Astrocyte (in vitro differentiated cells and primary cell): Measurements from ENCODE around the gene MS4A4A. TPM values are rescaled to one million over a fixed set of nuclear protein-coding genes. Genes with fewer than 3 reads are reported as not detected.

Experiments
- DNase-seq: peaks from one replicate; pipeline ENCODE4 v3.0.0-alpha.2; 2010; ENCODE audit warnings: low read depth
- FAIRE-seq: peaks from 2 replicates; lab custom pipeline; 2011; peaks lifted over from hg19 to GRCh38; lab: Jason Lieb, UNC
- H2AFZ ChIP-seq: 2 replicates; pipeline ENCODE4 v1.6.0; 2012; ENCODE audit warnings: low read depth, low read length, inconsistent platforms
- H3K27ac ChIP-seq: 2 replicates; pipeline ENCODE4 v1.5.1; 2011; ENCODE audit warnings: low read depth, low read length, inconsistent platforms
- H3K27me3 ChIP-seq: 2 replicates; pipeline ENCODE4 v1.6.0; 2011; ENCODE audit warnings: low read length, inconsistent platforms; ENCODE audit not compliant: insufficient read depth
- H3K36me3 ChIP-seq: 2 replicates; pipeline ENCODE4 v1.5.1; 2011; ENCODE audit warnings: low read length, inconsistent platforms; ENCODE audit not compliant: insufficient read depth
- H3K4me1 ChIP-seq: 2 replicates; pipeline ENCODE4 v1.5.1; 2011; ENCODE audit warnings: low read length, inconsistent platforms; ENCODE audit not compliant: insufficient read depth
- H3K4me2 ChIP-seq: 2 replicates; pipeline ENCODE4 v1.6.0; 2012; ENCODE audit warnings: low read length, inconsistent platforms
- H3K4me3 ChIP-seq: 2 replicates; pipeline ENCODE4 v1.5.1; 2011; ENCODE audit warnings: low read depth, mild to moderate bottlenecking, low read length, inconsistent platforms; ENCODE audit not compliant: insufficient read depth
- H3K79me2 ChIP-seq: 2 replicates; pipeline ENCODE4 v1.6.0; 2012; ENCODE audit warnings: mild to moderate bottlenecking, low read length, inconsistent platforms; ENCODE audit not compliant: insufficient read depth
- H3K9ac ChIP-seq: 2 replicates; pipeline ENCODE4 v1.6.0; 2012; ENCODE audit warnings: mild to moderate bottlenecking, low read length, inconsistent platforms
- H3K9me3 ChIP-seq: 2 replicates; pipeline ENCODE4 v1.5.1; 2012; ENCODE audit warnings: low read depth, mild to moderate bottlenecking, low read length, inconsistent platforms; ENCODE audit not compliant: insufficient read depth
- H4K20me1 ChIP-seq: 2 replicates; pipeline ENCODE4 v1.6.0; 2012; ENCODE audit warnings: low read length, inconsistent platforms; ENCODE audit not compliant: insufficient read depth
- H3K27ac Mint-ChIP-seq: one replicate; pipeline ENCODE4 v1.8.0; 2021; ENCODE audit warnings: mild to moderate bottlenecking, mixed read lengths; ENCODE audit not compliant: unreplicated experiment
- H3K27me3 Mint-ChIP-seq: one replicate; pipeline ENCODE4 v1.8.0; 2021; ENCODE audit warnings: low read depth, mixed read lengths; ENCODE audit not compliant: unreplicated experiment
- H3K36me3 Mint-ChIP-seq: one replicate; pipeline ENCODE4 v1.8.0; 2021; ENCODE audit warnings: low read depth, mixed read lengths; ENCODE audit not compliant: unreplicated experiment
- H3K4me1 Mint-ChIP-seq: one replicate; pipeline ENCODE4 v1.8.0; 2021; ENCODE audit warnings: low read depth, mixed read lengths; ENCODE audit not compliant: unreplicated experiment
- H3K4me3 Mint-ChIP-seq: one replicate; pipeline ENCODE4 v1.8.0; 2021; ENCODE audit warnings: mild to moderate bottlenecking, moderate library complexity, mixed read lengths; ENCODE audit not compliant: unreplicated experiment
- H3K9me3 Mint-ChIP-seq: one replicate; pipeline ENCODE4 v1.8.0; 2021; ENCODE audit warnings: mild to moderate bottlenecking, mixed read lengths; ENCODE audit not compliant: unreplicated experiment
- EZH2 ChIP-seq: IDR thresholded peaks from 2 replicates; pipeline ENCODE4 v1.6.1; 2012; ENCODE audit warnings: mild to moderate bottlenecking, low read length, inconsistent platforms; ENCODE audit not compliant: insufficient read depth
- total RNA-seq: library from RNA; stranded (reverse); gene quantifications from 2 replicates; pipeline ENCODE4 v1.2.1, GENCODE V29; 2021
- TF ChIP-seq, protein P1 (sequence below): IDR thresholded peaks from 2 replicates; pipeline ENCODE4 v1.5.1; 2011; ENCODE audit warnings: low read depth, mild to moderate bottlenecking, inconsistent platforms, low read length, moderate library complexity; ENCODE audit not compliant: insufficient read depth

Gene MS4A4A
- total RNA-seq, 1 donor from 2014 or later: 0.32 TPM

DNA sequence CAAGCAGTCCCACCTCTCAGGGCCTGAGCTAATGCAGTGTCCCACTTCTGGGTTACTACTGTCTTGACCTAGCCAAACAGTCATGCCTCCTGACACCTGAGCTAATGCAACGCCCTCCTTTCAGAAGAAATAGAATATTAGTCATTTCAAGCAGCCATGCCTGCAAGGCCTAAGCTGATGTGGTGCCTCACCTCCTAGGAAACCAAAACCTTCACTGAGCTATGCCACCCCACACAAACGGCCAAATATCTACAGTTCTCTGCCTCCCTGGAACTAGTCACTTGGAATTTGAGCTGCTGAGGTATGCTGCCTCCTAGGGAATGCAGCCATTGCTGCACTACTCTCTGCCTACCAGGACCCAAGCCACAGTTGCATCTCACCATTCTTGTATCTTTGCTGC, 38.3 kb downstream of the MS4A4A start:
- Mint-ChIP-seq H3K9me3 (peaks cover 3% of the 10 kb centered on the region), H3K27me3 (no peaks in the 10 kb centered on the region), H3K36me3 (no peaks in the 10 kb centered on the region), H3K4me1 (peaks cover 7% of the 10 kb centered on the region), H3K27ac (no peak overlapping the region), H3K4me3 (no peak overlapping the region)
- H3K9ac ChIP-seq: no peak overlapping the region
- no peaks in the 10 kb centered on the region for H3K27me3 ChIP-seq
- TF ChIP-seq, protein P1, sequence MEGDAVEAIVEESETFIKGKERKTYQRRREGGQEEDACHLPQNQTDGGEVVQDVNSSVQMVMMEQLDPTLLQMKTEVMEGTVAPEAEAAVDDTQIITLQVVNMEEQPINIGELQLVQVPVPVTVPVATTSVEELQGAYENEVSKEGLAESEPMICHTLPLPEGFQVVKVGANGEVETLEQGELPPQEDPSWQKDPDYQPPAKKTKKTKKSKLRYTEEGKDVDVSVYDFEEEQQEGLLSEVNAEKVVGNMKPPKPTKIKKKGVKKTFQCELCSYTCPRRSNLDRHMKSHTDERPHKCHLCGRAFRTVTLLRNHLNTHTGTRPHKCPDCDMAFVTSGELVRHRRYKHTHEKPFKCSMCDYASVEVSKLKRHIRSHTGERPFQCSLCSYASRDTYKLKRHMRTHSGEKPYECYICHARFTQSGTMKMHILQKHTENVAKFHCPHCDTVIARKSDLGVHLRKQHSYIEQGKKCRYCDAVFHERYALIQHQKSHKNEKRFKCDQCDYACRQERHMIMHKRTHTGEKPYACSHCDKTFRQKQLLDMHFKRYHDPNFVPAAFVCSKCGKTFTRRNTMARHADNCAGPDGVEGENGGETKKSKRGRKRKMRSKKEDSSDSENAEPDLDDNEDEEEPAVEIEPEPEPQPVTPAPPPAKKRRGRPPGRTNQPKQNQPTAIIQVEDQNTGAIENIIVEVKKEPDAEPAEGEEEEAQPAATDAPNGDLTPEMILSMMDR: no peak
- TF ChIP-seq EZH2: no peak
- H3K4me1 ChIP-seq: no peaks in the 10 kb centered on the region
- H3K9me3 ChIP-seq: peaks cover 7% of the 10 kb centered on the region
- no peaks in the 10 kb centered on the region for H3K36me3 ChIP-seq
- H3K27ac ChIP-seq: no peak overlapping the region
- no peak for DNase-seq
- H4K20me1 ChIP-seq: no peaks in the 10 kb centered on the region
- FAIRE-seq: no peak
- H3K4me2 ChIP-seq: no peak overlapping the region
- no peaks in the 10 kb centered on the region for H3K79me2 ChIP-seq
- no peak overlapping the region for H2AFZ ChIP-seq
- no peak overlapping the region for H3K4me3 ChIP-seq

DNA sequence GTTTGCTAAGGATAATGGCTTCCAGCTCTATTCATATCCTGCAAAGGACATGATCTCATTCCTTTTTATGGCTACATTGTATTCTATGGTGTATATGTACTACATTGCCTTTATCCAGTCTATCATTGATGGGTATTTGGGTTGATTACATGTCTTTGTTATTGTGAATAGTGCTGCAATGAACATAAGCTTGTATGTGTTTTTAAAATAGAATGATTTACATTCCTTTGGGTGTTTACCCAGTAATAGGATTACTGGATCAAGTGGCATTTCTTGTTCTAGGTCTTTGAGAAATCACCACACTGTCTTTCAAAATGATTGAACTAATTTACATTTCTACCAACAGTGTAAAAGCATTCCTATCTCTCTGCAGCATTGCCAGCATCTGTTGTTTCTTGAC, 40.6 kb downstream of the MS4A4A start:
- no peaks in the 10 kb centered on the region for H3K4me1 ChIP-seq
- H3K4me3 Mint-ChIP-seq: no peak overlapping the region
- no peaks in the 10 kb centered on the region for H4K20me1 ChIP-seq
- H3K9me3 ChIP-seq: peaks cover 9% of the 10 kb centered on the region
- no peaks in the 10 kb centered on the region for H3K36me3 Mint-ChIP-seq
- H3K27me3 Mint-ChIP-seq: no peaks in the 10 kb centered on the region
- H3K27ac ChIP-seq: no peak overlapping the region
- FAIRE-seq: no peak
- no peak overlapping the region for H2AFZ ChIP-seq
- H3K36me3 ChIP-seq: no peaks in the 10 kb centered on the region
- no peak for DNase-seq
- peaks cover 3% of the 10 kb centered on the region for H3K9me3 Mint-ChIP-seq
- no peak overlapping the region for H3K27ac Mint-ChIP-seq
- H3K27me3 ChIP-seq: no peaks in the 10 kb centered on the region
- no peaks in the 10 kb centered on the region for H3K4me1 Mint-ChIP-seq
- H3K4me2 ChIP-seq: no peak overlapping the region
- no peak overlapping the region for H3K9ac ChIP-seq
- H3K79me2 ChIP-seq: no peaks in the 10 kb centered on the region
- H3K4me3 ChIP-seq: no peak overlapping the region
- no peak for TF ChIP-seq EZH2
- TF ChIP-seq, protein P1: no peak

DNA sequence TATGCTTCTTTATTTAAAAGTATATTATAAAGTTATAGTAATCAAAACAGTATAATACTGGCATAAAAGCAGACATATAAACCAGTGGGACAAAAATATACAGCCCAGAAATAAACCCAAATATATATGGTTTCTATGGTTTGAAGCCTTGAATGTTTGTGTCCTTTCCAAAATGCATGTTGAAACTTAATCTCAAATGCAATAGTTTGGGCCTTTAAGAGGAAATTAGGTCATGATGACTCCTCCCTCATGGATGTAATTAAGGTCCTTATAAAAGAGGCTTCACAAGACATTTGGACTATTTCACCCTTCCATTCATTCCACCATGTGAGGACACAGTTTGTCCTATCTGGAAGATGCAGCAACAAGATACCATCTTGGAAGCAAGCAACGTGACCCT, 46.5 kb downstream of the MS4A4A start, which contains the start of gene MS4A6E:
MS4A6E (plus strand) TSS at position 301 of the 400 bp plus-strand sequence. CDS start 7,641 bp downstream, outside the sequence.
- H3K9ac ChIP-seq: no peak within 1 kb of the TSS
- H3K36me3 Mint-ChIP-seq: no peaks in the 10 kb centered on the region
- no peak within 1 kb of the TSS for H3K4me3 ChIP-seq
- no peak within 1 kb of the TSS for H3K27ac Mint-ChIP-seq
- no peaks in the 10 kb centered on the region for H3K27me3 ChIP-seq
- H3K4me2 ChIP-seq: no peak within 1 kb of the TSS
- H4K20me1 ChIP-seq: no peaks in the 10 kb centered on the region
- H3K36me3 ChIP-seq: no peaks in the 10 kb centered on the region
- no peak for DNase-seq
- no peaks in the 10 kb centered on the region for H3K27me3 Mint-ChIP-seq
- H2AFZ ChIP-seq: no peak within 1 kb of the TSS
- FAIRE-seq: no peak
- peaks cover 3% of the 10 kb centered on the region for H3K9me3 Mint-ChIP-seq
- H3K27ac ChIP-seq: no peak within 1 kb of the TSS
- no peaks in the 10 kb centered on the region for H3K79me2 ChIP-seq
- H3K4me1 ChIP-seq: no peaks in the 10 kb centered on the region
- H3K9me3 ChIP-seq: peaks cover 8% of the 10 kb centered on the region
- no peak within 1 kb of the TSS for H3K4me3 Mint-ChIP-seq
- H3K4me1 Mint-ChIP-seq: no peaks in the 10 kb centered on the region
- TF ChIP-seq EZH2: no peak
- TF ChIP-seq, protein P1: no peak
